NT2/D1 (cell line): ENCODE results near the gene MT1A.

ENCODE experiments used
- SUZ12 ChIP-seq: IDR thresholded peaks from 2 replicates; pipeline ENCODE4 v1.6.1; 2011; ENCODE audit not compliant: insufficient read length, insufficient read depth; ENCODE audit errors: extremely low read depth
- YY1 ChIP-seq: IDR thresholded peaks from 2 replicates; pipeline ENCODE4 v1.6.1; 2011; ENCODE audit not compliant: insufficient read length, insufficient read depth
- ZNF274 ChIP-seq: IDR thresholded peaks from 2 replicates; pipeline ENCODE4 v1.6.1; 2011; ENCODE audit warnings: mild to moderate bottlenecking, low read depth, low read length

DNA sequence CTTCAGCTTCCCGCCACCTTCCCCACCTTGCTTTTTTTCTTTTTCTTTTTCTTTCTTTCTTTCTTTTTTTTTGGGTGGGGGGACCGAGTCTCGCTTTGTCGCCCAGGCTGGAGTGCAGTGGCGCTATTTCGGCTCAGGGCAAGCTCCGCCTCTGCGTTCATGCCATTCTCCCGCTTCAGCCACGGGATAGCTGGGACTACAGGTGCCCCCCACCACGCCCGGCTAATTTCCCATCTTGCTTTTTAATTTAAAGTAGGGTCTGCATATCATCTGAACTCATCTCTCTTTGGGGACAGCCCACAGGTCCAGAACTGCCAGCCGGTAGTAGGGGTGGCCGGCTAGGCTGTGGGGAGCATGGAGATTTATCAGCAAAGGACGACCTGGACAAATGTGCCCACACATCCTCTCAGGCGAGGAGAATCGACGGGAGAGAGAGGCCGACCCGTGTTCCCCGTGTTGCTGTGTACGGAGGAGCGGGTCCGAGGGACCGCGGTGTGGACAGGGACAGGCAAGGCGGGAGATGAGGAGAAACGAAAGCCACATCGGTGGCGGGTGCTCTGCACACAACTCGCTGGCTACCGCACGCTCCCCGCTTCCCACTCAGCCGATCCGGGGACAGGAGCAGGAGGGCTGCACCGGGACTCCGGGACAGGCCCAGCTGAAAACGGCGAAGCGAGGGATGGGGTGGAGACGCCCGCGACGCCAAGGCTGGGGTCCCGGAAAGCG is 3.6 kb upstream of the MT1A start:
- TF ChIP-seq YY1 = no peak
- TF ChIP-seq ZNF274 = no peak
- TF ChIP-seq SUZ12 = no peak
